ENCODE data around the gene LCE5A. TPM values are rescaled to one million over a fixed set of nuclear protein-coding genes. Genes with fewer than 3 reads are reported as not detected.

Gene LCE5A
- total and polyA plus RNA-seq, 10 of the 15 experiments (the other 5 are each of a cell fraction or from before 2014, with no cell fraction given) = not detected

DNA sequence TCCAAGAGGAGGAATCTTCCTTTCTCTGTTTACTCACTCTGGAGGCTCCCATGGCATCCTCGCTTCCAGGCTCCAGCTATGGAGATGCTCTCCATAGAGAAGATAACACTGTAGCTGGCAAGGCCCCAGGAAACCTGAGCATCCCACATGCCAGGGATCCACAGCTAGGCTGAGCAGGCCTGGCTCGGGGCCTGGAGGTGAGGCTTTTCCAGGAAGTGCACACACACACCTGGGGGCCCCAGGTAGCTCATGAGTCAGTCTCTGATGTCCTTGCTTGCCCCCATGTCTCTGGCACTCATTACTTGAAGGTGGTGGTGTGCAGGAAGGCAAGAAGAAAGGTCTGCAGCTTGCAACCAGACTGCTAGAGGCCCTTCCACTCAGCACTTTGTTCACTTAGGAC lies 5.5 kb upstream of the LCE5A start:
- Histone ChIP-seq H3K4me3 (no peak overlapping the region), H4K20me1 (ENCODE audit: control insufficient read depth, insufficient read depth) (no peaks in the 10 kb centered on the region), H3K27me3 (replicated peaks in 1 of 2; ENCODE audit: control insufficient read depth in 2 of 2, insufficient read depth in 2 of 2, low read length in 1 of 2) (no peaks in the 10 kb centered on the region), H3K4me1 (ENCODE audit: control insufficient read depth, insufficient read depth, low read length) (no peaks in the 10 kb centered on the region), H3K36me3 (ENCODE audit: control insufficient read depth in 2 of 2, insufficient read depth in 2 of 2, low read length in 1 of 2) (no peaks in the 10 kb centered on the region), H3K27ac (ENCODE audit: control insufficient read depth, insufficient read depth) (no peak overlapping the region), H3K9me3 (replicated peaks; ENCODE audit: control insufficient read depth, insufficient read depth, low read length) (no peaks in the 10 kb centered on the region), H3K9ac (ENCODE audit: control insufficient read depth, insufficient read depth, low read length) (no peak overlapping the region), H2AFZ (ENCODE audit: control insufficient read depth, low read depth, low read length) (no peak overlapping the region), H3K4me2 (ENCODE audit: control insufficient read depth, insufficient read depth) (no peak overlapping the region), H3K79me2 (ENCODE audit: control insufficient read depth, insufficient read depth, low read length) (no peaks in the 10 kb centered on the region)
- in situ Hi-C loops (cut with MboI) (no loop called here), intact Hi-C loops (cut with micrococcal nuclease; ENCODE audit: unreplicated experiment) (no loop called here)
- CTCF ChIA-PET = interaction anchor here (1.5 kb wide), 1 partner anchor 9 kb away, joined by 3 read pairs; no protein-coding TSS in a partner anchor
- no peak for DNase-seq (ENCODE audit: low read depth, low spot score)
- no peak for ATAC-seq
- RAD21 ChIA-PET (ENCODE audit: unreplicated experiment) = no interaction called here
- BruUV-seq (replicated peaks) = no TSS peak
- SMC1A ChIA-PET (ENCODE audit: uncharacterized antibody, unreplicated experiment) = no interaction called here
- POLR2A ChIA-PET = no interaction called here
- WGBS (ENCODE audit: insufficient coverage, insufficient replicate concordance, low lambda C conversion rate, missing lambda C conversion rate) = 0% methylated on average over 2 of the region's 2 CpGs
- no peak for TF ChIP-seq SMC3 (IDR thresholded peaks at IDR 0.05; ENCODE audit: borderline replicate concordance, low read length)
- TF ChIP-seq MEF2A (IDR thresholded peaks at IDR 0.05; ENCODE audit: insufficient read depth, low read depth, low read length) = no peak
- TF ChIP-seq SPI1 (IDR thresholded peaks at IDR 0.05; ENCODE audit: borderline replicate concordance, insufficient read depth, low read depth, low read length) = no peak
- no peak for TF ChIP-seq ZNF217 (IDR thresholded peaks at IDR 0.05)
- no peak for FAIRE-seq

- Histone ChIP-seq H2AFZ (ENCODE audit: control insufficient read depth, low read depth, low read length) (no peak overlapping the region), H3K4me3 (no peak overlapping the region), H3K9ac (ENCODE audit: control insufficient read depth, insufficient read depth, low read length) (no peak overlapping the region), H4K20me1 (ENCODE audit: control insufficient read depth, insufficient read depth) (no peaks in the 10 kb centered on the region), H3K4me1 (ENCODE audit: control insufficient read depth, insufficient read depth, low read length) (no peaks in the 10 kb centered on the region), H3K79me2 (ENCODE audit: control insufficient read depth, insufficient read depth, low read length) (no peaks in the 10 kb centered on the region), H3K36me3 (ENCODE audit: control insufficient read depth in 2 of 2, insufficient read depth in 2 of 2, low read length in 1 of 2) (no peaks in the 10 kb centered on the region), H3K27ac (ENCODE audit: control insufficient read depth, insufficient read depth) (no peak overlapping the region), H3K4me2 (ENCODE audit: control insufficient read depth, insufficient read depth) (no peak overlapping the region), H3K27me3 (replicated peaks in 1 of 2; ENCODE audit: control insufficient read depth in 2 of 2, insufficient read depth in 2 of 2, low read length in 1 of 2) (peaks cover 0 to 2% of the 10 kb centered on the region in 2 experiments; a peak in 1 of 4 replicates), H3K9me3 (replicated peaks; ENCODE audit: control insufficient read depth, insufficient read depth, low read length) (no peaks in the 10 kb centered on the region)
- ChIA-PET CTCF (no interaction called here), RAD21 (ENCODE audit: unreplicated experiment) (no interaction called here), SMC1A (ENCODE audit: uncharacterized antibody, unreplicated experiment) (no interaction called here), POLR2A (no interaction called here)
- 0% methylated on average over 1 of the region's 1 CpG for WGBS (ENCODE audit: insufficient coverage, insufficient replicate concordance, low lambda C conversion rate, missing lambda C conversion rate)
- no TSS peak for BruUV-seq (replicated peaks)
- FAIRE-seq (no peak), ATAC-seq (no peak), DNase-seq (ENCODE audit: low read depth, low spot score) (no peak)
- in situ Hi-C loops (cut with MboI) = no loop called here
- intact Hi-C loops (cut with micrococcal nuclease; ENCODE audit: unreplicated experiment) = no loop called here
- TF ChIP-seq POU2F2 (IDR thresholded peaks at IDR 0.05; ENCODE audit: borderline replicate concordance, low read depth, low read length) (no peak), JUND (IDR thresholded peaks at IDR 0.05; ENCODE audit: low read depth, low read length) (no peak), CREM (IDR thresholded peaks at IDR 0.05; ENCODE audit: low read depth) (no peak), TARDBP (IDR thresholded peaks at IDR 0.05; ENCODE audit: borderline replicate concordance) (no peak), RAD51 (IDR thresholded peaks at IDR 0.05) (no peak), TCF3 (IDR thresholded peaks at IDR 0.05; ENCODE audit: borderline replicate concordance, insufficient read depth, low read depth, low read length) (no peak)
- TF ChIP-seq, protein P1, sequence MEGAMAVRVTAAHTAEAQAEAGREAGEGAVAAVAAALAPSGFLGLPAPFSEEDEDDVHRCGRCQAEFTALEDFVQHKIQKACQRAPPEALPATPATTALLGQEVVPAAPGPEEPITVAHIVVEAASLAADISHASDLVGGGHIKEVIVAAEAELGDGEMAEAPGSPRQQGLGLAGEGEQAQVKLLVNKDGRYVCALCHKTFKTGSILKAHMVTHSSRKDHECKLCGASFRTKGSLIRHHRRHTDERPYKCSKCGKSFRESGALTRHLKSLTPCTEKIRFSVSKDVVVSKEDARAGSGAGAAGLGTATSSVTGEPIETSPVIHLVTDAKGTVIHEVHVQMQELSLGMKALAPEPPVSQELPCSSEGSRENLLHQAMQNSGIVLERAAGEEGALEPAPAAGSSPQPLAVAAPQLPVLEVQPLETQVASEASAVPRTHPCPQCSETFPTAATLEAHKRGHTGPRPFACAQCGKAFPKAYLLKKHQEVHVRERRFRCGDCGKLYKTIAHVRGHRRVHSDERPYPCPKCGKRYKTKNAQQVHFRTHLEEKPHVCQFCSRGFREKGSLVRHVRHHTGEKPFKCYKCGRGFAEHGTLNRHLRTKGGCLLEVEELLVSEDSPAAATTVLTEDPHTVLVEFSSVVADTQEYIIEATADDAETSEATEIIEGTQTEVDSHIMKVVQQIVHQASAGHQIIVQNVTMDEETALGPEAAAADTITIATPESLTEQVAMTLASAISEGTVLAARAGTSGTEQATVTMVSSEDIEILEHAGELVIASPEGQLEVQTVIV (IDR thresholded peaks at IDR 0.05; ENCODE audit: borderline replicate concordance, partially characterized antibody) = no peak
- TF ChIP-seq, protein P2, sequence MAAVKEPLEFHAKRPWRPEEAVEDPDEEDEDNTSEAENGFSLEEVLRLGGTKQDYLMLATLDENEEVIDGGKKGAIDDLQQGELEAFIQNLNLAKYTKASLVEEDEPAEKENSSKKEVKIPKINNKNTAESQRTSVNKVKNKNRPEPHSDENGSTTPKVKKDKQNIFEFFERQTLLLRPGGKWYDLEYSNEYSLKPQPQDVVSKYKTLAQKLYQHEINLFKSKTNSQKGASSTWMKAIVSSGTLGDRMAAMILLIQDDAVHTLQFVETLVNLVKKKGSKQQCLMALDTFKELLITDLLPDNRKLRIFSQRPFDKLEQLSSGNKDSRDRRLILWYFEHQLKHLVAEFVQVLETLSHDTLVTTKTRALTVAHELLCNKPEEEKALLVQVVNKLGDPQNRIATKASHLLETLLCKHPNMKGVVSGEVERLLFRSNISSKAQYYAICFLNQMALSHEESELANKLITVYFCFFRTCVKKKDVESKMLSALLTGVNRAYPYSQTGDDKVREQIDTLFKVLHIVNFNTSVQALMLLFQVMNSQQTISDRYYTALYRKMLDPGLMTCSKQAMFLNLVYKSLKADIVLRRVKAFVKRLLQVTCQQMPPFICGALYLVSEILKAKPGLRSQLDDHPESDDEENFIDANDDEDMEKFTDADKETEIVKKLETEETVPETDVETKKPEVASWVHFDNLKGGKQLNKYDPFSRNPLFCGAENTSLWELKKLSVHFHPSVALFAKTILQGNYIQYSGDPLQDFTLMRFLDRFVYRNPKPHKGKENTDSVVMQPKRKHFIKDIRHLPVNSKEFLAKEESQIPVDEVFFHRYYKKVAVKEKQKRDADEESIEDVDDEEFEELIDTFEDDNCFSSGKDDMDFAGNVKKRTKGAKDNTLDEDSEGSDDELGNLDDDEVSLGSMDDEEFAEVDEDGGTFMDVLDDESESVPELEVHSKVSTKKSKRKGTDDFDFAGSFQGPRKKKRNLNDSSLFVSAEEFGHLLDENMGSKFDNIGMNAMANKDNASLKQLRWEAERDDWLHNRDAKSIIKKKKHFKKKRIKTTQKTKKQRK (IDR thresholded peaks at IDR 0.05; ENCODE audit: low read depth, low read length) = no peak
Measured at GRCh38 chr1:152506899-152507498, 3.6 kb upstream of the LCE5A start.

All from GM12878 (cell line).